Liver (tissue), 3 donors: Measurements from ENCODE around the gene GGA2.

Experiments
- GABPA ChIP-seq, 2 donors: IDR thresholded peaks in 1 of 2; conservative IDR thresholded peaks in 1 of 2; 2 replicates each; pipeline ENCODE4 v1.6.1; 2016; ENCODE audit warnings: antibody characterized with exemption in 2 of 2, mild to moderate bottlenecking in 1 of 2, moderate library complexity in 1 of 2
- JUND ChIP-seq, 2 donors: IDR thresholded peaks; 2 replicates each; pipeline ENCODE4 v1.6.1; 2016; ENCODE audit warnings: antibody characterized with exemption in 2 of 2
- NR2F2 ChIP-seq: IDR thresholded peaks from 2 replicates; pipeline ENCODE4 v1.6.1; 2016; ENCODE audit warnings: antibody characterized with exemption
- RAD21 ChIP-seq, 2 donors: IDR thresholded peaks; 2 replicates each; pipeline ENCODE4 v1.6.1; 2016; ENCODE audit warnings: antibody characterized with exemption in 2 of 2, mild to moderate bottlenecking in 2 of 2
- TF ChIP-seq, protein P1 (sequence below): fragments of 150-350 bp; IDR thresholded peaks from 2 replicates; pipeline ENCODE4 v1.5.1; 2017; ENCODE audit warnings: improper control_type of control experiment, low read depth, low read length; ENCODE audit not compliant: missing input control
- TF ChIP-seq, protein P2 (sequence below): IDR thresholded peaks from 2 replicates; pipeline ENCODE4 v1.6.1; 2016; ENCODE audit warnings: antibody characterized with exemption
- TF ChIP-seq, protein P3 (sequence below): IDR thresholded peaks from 2 replicates; pipeline ENCODE4 v1.6.1; 2016; ENCODE audit warnings: antibody characterized with exemption, mild to moderate bottlenecking
- donor health status: healthy.
- donor health status: healthy.

DNA sequence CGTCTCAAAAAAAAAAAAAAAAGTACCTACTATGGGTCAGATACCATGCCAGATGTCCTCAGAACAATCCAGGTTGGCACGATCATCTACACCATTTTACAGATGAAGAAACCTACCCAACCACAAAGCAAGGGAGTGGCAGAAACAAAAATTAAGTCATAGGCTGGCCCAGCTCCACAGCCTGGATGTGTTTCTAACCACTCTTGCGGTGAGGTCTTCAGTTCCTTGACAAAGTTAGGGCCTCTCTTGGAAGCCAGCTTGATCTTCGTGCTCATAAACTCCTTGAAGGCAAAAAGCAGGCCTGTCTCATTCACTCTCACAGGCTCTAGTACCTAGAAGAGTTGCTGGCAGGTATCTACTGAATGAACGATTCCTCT lies 6.2 kb downstream of the GGA2 start:
- TF ChIP-seq JUND (IDR thresholded peaks at IDR 0.05) (no peak), GABPA (IDR thresholded peaks at IDR 0.05 in 1 of 2, conservative IDR thresholded peaks at IDR 0.05 in 1 of 2) (no peak), NR2F2 (no peak), RAD21 (IDR thresholded peaks at IDR 0.05) (no peak)
- TF ChIP-seq, protein P1, sequence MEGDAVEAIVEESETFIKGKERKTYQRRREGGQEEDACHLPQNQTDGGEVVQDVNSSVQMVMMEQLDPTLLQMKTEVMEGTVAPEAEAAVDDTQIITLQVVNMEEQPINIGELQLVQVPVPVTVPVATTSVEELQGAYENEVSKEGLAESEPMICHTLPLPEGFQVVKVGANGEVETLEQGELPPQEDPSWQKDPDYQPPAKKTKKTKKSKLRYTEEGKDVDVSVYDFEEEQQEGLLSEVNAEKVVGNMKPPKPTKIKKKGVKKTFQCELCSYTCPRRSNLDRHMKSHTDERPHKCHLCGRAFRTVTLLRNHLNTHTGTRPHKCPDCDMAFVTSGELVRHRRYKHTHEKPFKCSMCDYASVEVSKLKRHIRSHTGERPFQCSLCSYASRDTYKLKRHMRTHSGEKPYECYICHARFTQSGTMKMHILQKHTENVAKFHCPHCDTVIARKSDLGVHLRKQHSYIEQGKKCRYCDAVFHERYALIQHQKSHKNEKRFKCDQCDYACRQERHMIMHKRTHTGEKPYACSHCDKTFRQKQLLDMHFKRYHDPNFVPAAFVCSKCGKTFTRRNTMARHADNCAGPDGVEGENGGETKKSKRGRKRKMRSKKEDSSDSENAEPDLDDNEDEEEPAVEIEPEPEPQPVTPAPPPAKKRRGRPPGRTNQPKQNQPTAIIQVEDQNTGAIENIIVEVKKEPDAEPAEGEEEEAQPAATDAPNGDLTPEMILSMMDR = no peak
- TF ChIP-seq, protein P2, sequence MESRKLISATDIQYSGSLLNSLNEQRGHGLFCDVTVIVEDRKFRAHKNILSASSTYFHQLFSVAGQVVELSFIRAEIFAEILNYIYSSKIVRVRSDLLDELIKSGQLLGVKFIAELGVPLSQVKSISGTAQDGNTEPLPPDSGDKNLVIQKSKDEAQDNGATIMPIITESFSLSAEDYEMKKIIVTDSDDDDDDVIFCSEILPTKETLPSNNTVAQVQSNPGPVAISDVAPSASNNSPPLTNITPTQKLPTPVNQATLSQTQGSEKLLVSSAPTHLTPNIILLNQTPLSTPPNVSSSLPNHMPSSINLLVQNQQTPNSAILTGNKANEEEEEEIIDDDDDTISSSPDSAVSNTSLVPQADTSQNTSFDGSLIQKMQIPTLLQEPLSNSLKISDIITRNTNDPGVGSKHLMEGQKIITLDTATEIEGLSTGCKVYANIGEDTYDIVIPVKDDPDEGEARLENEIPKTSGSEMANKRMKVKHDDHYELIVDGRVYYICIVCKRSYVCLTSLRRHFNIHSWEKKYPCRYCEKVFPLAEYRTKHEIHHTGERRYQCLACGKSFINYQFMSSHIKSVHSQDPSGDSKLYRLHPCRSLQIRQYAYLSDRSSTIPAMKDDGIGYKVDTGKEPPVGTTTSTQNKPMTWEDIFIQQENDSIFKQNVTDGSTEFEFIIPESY = no peak
- TF ChIP-seq, protein P3, sequence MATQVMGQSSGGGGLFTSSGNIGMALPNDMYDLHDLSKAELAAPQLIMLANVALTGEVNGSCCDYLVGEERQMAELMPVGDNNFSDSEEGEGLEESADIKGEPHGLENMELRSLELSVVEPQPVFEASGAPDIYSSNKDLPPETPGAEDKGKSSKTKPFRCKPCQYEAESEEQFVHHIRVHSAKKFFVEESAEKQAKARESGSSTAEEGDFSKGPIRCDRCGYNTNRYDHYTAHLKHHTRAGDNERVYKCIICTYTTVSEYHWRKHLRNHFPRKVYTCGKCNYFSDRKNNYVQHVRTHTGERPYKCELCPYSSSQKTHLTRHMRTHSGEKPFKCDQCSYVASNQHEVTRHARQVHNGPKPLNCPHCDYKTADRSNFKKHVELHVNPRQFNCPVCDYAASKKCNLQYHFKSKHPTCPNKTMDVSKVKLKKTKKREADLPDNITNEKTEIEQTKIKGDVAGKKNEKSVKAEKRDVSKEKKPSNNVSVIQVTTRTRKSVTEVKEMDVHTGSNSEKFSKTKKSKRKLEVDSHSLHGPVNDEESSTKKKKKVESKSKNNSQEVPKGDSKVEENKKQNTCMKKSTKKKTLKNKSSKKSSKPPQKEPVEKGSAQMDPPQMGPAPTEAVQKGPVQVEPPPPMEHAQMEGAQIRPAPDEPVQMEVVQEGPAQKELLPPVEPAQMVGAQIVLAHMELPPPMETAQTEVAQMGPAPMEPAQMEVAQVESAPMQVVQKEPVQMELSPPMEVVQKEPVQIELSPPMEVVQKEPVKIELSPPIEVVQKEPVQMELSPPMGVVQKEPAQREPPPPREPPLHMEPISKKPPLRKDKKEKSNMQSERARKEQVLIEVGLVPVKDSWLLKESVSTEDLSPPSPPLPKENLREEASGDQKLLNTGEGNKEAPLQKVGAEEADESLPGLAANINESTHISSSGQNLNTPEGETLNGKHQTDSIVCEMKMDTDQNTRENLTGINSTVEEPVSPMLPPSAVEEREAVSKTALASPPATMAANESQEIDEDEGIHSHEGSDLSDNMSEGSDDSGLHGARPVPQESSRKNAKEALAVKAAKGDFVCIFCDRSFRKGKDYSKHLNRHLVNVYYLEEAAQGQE = no peak
